Esophagus squamous epithelium (tissue), 4 donors: ENCODE measurements around the gene AKR1E2.

Experiments used
- POLR2A ChIP-seq, 4 donors: fragments of 450-650 bp; IDR thresholded peaks; one replicate each; pipeline ENCODE4 v1.6.1; 2017; ENCODE audit warnings: antibody characterized with exemption in 4 of 4, mild to moderate bottlenecking in 4 of 4, moderate library complexity in 3 of 4
- TF ChIP-seq, protein P1 (sequence below), 6 experiments: fragments of 450-650 bp in 4 of 6; fragments of 200-600 bp in 2 of 6; sonication (generic) in 2 of 6; IDR thresholded peaks; one replicate each; pipeline ENCODE4 v1.5.1; 2016 to 2019; ENCODE audit warnings: antibody characterized with exemption in 6 of 6, mild to moderate bottlenecking in 4 of 6, moderate library complexity in 4 of 6

DNA sequence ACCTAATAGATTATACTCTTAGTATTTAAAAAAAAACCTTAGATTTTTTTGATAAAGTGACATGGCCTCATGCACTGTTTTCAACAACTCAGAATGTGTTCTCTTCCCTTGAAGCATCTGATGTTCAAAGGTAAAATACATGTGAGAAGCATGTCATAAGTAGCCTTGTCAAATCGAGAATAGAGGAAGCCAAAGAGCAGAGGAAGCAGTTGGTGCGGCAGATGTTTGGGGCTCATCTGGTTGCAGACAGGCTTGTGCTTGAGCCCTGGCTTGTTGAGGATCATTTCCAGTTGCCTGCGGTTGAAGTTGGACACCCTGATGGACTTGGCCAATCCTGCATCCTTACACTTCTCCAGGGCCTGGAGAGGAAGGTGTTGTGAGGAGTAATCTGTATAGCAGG, 59.2 kb downstream of the AKR1E2 start:
- TF ChIP-seq, protein P1, sequence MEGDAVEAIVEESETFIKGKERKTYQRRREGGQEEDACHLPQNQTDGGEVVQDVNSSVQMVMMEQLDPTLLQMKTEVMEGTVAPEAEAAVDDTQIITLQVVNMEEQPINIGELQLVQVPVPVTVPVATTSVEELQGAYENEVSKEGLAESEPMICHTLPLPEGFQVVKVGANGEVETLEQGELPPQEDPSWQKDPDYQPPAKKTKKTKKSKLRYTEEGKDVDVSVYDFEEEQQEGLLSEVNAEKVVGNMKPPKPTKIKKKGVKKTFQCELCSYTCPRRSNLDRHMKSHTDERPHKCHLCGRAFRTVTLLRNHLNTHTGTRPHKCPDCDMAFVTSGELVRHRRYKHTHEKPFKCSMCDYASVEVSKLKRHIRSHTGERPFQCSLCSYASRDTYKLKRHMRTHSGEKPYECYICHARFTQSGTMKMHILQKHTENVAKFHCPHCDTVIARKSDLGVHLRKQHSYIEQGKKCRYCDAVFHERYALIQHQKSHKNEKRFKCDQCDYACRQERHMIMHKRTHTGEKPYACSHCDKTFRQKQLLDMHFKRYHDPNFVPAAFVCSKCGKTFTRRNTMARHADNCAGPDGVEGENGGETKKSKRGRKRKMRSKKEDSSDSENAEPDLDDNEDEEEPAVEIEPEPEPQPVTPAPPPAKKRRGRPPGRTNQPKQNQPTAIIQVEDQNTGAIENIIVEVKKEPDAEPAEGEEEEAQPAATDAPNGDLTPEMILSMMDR (IDR thresholded peaks at IDR 0.05) = no peak
- no peak for TF ChIP-seq POLR2A (IDR thresholded peaks at IDR 0.05)
